ENCODE measurements around the gene SLIT3. TPM values are rescaled to one million over a fixed set of nuclear protein-coding genes. Genes with fewer than 3 reads are reported as not detected.

Gene SLIT3
- total RNA-seq, 6 experiments from 2014 or later, result 0.31 to 1.2 (median 0.65) TPM

DNA sequence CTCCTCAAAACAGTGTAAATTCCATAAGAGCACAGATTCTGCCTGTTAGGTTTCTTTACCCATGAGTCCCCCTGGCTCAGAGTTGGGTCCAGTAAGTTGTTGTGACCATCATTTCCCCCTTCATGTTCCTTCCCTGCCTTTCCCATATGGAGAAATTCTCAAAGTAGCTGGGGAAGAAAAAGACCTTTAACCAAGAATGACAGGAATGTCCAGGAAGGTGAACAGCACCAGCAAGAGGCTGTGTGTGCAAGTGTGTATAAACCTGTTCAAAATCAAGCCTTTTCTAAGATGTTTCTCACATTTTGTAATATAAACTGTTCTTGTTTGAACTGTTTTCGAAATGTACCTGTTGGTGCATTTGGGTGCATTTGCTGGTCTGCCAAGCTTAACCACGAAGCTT lies 238.2 kb downstream of the SLIT3 start:
- Histone ChIP-seq H3K36me3 (no peaks in the 10 kb centered on the region), H3K27ac (no peak overlapping the region), H3K4me1 (no peaks in the 10 kb centered on the region), H3K27me3 (no peaks in the 10 kb centered on the region), H3K4me3 (no peak overlapping the region), H3K9me3 (no peaks in the 10 kb centered on the region)
- ATAC-seq (no peak), DNase-seq (no peak)
- intact Hi-C loops (cut with DNase I), result no loop called here
- WGBS (ENCODE audit: insufficient coverage, low coverage, low lambda C conversion rate, missing lambda C conversion rate), result 55% methylated on average over 2 of the region's 2 CpGs
- no peak for TF ChIP-seq POLR2A (IDR thresholded peaks at IDR 0.05)
- TF ChIP-seq, protein P1, sequence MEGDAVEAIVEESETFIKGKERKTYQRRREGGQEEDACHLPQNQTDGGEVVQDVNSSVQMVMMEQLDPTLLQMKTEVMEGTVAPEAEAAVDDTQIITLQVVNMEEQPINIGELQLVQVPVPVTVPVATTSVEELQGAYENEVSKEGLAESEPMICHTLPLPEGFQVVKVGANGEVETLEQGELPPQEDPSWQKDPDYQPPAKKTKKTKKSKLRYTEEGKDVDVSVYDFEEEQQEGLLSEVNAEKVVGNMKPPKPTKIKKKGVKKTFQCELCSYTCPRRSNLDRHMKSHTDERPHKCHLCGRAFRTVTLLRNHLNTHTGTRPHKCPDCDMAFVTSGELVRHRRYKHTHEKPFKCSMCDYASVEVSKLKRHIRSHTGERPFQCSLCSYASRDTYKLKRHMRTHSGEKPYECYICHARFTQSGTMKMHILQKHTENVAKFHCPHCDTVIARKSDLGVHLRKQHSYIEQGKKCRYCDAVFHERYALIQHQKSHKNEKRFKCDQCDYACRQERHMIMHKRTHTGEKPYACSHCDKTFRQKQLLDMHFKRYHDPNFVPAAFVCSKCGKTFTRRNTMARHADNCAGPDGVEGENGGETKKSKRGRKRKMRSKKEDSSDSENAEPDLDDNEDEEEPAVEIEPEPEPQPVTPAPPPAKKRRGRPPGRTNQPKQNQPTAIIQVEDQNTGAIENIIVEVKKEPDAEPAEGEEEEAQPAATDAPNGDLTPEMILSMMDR (IDR thresholded peaks at IDR 0.05), result no peak

DNA sequence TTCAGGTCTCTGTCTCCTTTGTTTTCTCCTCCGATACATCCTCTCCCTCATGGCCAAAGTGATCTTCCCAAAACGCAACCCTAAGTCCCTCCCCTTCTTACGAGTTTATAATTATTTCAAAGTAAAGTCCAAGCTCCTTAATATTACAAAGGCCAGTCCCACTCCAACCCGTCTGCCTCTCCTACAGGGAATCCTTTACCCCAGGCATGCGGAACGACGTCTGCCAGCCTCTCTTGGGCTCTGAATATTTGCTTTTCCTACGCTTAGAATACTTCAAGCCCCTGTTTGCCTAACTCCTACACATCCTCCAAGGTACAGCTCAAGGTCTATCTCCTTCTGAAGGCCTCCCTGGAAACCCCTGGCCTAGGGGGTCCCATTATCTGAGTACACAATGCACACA lies 246.4 kb downstream of the SLIT3 start:
- Histone ChIP-seq H3K27me3 (no peaks in the 10 kb centered on the region), H3K4me3 (no peak overlapping the region), H3K27ac (no peak overlapping the region), H3K4me1 (no peaks in the 10 kb centered on the region), H3K9me3 (no peaks in the 10 kb centered on the region), H3K36me3 (no peaks in the 10 kb centered on the region)
- 57% methylated on average over 8 of the region's 8 CpGs for WGBS (ENCODE audit: insufficient coverage, low coverage, low lambda C conversion rate, missing lambda C conversion rate)
- intact Hi-C loops (cut with DNase I), result no loop called here
- DNase-seq, result no peak
- no peak for TF ChIP-seq POLR2A (IDR thresholded peaks at IDR 0.05)
- TF ChIP-seq, protein P1 (IDR thresholded peaks at IDR 0.05), result no peak
- ATAC-seq, result no peak

DNA sequence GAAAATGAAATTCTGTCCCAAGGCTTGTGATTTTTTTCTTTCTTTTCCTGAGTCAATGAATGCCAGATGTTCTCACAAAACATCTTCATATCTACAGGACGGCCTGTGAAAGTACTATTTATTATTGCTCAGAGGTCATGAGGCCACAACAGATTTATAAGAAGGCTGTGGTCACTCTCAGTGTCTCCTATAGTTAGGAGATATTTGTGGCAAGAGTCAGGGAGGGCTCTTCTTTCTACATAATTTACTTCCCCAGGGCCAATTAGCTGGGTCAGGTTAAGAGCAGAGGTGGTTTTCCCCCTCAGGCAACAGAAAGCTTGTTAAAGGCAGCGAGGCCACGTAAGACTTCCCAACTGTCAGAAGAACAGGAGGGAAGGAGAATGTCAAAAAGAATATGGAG lies 248.7 kb downstream of the SLIT3 start:
- no peaks in the 10 kb centered on the region for H3K9me3 ChIP-seq
- WGBS (ENCODE audit: insufficient coverage, low coverage, low lambda C conversion rate, missing lambda C conversion rate), result 52% methylated on average over 3 of the region's 3 CpGs
- DNase-seq (no peak), ATAC-seq (no peak)
- H3K27me3 ChIP-seq, result no peaks in the 10 kb centered on the region
- no peak overlapping the region for H3K27ac ChIP-seq
- no peaks in the 10 kb centered on the region for H3K36me3 ChIP-seq
- H3K4me1 ChIP-seq, result no peaks in the 10 kb centered on the region
- intact Hi-C loops (cut with DNase I), result no loop called here
- TF ChIP-seq, protein P1 (IDR thresholded peaks at IDR 0.05), result no peak
- no peak for TF ChIP-seq POLR2A (IDR thresholded peaks at IDR 0.05)
- H3K4me3 ChIP-seq, result no peak overlapping the region

DNA sequence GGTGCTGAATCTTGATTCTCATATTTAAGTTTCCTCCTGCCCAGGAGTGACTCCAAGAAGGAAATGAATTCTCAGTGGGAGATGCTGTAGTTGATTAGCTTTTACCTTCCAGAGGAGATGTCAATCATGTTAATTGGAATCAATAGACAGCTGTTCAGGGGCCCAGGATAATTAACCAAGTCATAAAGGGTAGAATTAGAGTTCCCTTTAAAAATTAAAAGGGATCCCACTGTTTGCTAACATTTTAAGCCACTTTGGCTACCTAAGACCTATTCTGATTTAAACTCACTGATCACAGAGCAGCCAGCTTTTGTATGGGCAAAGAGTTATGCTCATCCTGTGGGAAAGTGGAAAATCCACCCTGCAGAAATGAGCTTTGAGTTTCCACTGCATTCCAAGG lies 249.6 kb downstream of the SLIT3 start:
- DNase-seq (no peak), ATAC-seq (no peak)
- no peaks in the 10 kb centered on the region for H3K27me3 ChIP-seq
- intact Hi-C loops (cut with DNase I), result no loop called here
- H3K9me3 ChIP-seq, result no peaks in the 10 kb centered on the region
- no peak overlapping the region for H3K27ac ChIP-seq
- H3K36me3 ChIP-seq, result no peaks in the 10 kb centered on the region
- no peak overlapping the region for H3K4me3 ChIP-seq
- H3K4me1 ChIP-seq, result no peaks in the 10 kb centered on the region
- TF ChIP-seq, protein P1 (IDR thresholded peaks at IDR 0.05), result no peak
- no peak for TF ChIP-seq POLR2A (IDR thresholded peaks at IDR 0.05)

DNA sequence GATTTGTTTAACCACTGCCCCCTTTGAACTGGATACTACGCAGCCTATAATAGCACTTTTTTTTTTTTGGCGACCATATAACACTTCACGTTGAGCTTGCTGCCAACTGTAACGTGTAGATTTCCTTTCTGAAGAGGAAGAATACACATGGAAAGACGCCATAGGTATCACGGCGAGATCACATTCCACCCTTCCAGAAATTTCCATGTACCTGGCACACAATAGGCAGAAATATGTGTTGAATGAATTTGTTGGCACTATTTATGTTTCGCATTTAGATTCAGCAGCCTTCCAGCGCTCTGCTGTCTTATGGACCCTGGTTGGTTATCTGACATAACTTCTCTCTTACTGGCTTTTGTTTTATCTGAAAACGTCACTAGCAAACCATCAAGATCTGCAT lies 250.3 kb downstream of the SLIT3 start:
- H3K36me3 ChIP-seq, result no peaks in the 10 kb centered on the region
- DNase-seq, result no peak
- H3K4me3 ChIP-seq, result no peak overlapping the region
- intact Hi-C loops (cut with DNase I), result no loop called here
- 59% methylated on average over 10 of the region's 10 CpGs for WGBS (ENCODE audit: insufficient coverage, low coverage, low lambda C conversion rate, missing lambda C conversion rate)
- no peak overlapping the region for H3K27ac ChIP-seq
- no peaks in the 10 kb centered on the region for H3K9me3 ChIP-seq
- no peaks in the 10 kb centered on the region for H3K27me3 ChIP-seq
- ATAC-seq, result no peak
- TF ChIP-seq POLR2A (IDR thresholded peaks at IDR 0.05), result no peak
- TF ChIP-seq, protein P1 (IDR thresholded peaks at IDR 0.05), result no peak
- no peaks in the 10 kb centered on the region for H3K4me1 ChIP-seq

All from right lobe of liver (tissue), 6 donors.